GM21737 (cell line): Measurements from ENCODE around the gene CHIC2.

Experiments
- ATAC-seq: cut with Tn5 transposase; IDR thresholded peaks from one replicate; pipeline ENCODE4 v1.9.1; 2021; ENCODE audit warnings: mild to moderate bottlenecking, moderate library complexity; ENCODE audit not compliant: unreplicated experiment

Gene CHIC2

DNA sequence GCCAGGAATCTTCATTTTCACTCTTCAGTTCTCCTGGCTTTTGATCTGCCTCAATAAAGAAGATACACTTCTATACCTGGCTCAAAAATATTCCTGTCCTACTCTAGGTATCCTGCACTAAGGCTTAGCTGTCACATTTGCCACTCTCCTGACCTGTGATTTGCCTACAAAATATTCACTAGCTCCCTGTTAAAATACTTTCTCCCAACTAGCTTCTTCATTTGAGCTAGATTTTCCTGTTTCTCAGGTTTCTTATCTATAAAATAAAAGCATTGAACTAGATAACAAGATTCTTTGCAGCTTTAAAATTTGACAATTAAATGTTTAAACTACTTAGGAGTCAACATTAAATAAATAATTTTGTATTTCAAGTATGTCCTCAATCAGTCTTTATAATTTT, 53.2 kb downstream of the CHIC2 start:
- ATAC-seq = no peak

DNA sequence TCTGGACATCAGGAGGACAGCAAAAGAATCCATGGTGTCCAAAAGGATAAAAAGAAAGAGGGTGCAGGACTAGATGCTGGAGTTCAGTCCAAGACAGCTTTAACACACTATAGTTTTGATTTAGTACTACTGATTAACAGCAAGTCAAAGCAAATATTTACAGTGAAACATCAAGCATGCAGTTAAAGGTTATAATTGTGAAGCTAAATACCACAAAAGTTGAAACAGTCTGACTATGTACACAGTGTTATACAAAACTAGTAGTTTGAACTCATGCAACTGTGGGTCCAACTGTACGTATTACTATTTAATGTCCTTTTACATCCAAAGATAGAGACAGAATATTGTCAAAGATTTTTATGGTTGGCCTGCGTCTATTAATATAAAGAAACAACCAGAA, 57.6 kb downstream of the CHIC2 start:
- ATAC-seq = no peak

DNA sequence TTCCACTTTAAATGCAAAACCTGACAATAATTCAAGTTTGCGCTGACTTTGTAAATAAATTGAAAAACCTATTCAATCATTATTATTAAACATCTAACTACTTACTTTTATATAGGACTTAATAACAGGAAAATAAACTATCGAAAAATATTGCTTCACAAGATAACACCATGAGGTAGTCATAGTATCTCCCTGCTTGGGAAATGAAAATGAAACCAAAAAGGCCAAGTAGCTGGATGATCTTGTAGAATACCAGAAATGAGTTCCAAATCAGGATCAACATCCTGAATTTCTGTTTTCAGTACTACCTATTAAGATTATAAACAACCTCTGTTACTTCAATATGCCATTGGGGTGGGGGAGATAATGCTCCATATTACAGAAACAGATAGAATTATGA, 58.9 kb downstream of the CHIC2 start:
- no peak for ATAC-seq

DNA sequence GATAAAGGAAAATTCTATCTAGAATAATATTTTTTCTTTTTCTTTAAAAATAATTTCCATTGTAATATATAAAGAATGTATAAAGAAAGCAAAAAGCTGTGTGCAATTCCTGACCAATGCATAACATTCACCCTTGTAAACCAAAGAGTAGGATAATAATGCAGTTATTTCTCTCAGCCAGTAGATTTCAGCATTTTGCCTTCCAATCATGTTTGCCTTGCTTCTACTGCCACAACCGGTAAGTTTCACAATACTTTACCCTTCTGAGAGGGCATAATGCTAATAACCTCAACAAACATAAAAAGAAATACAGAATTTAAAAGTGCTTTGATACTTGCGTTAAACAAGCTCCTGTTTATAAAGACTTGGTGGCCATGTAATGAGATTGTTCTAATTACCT, 59.9 kb downstream of the CHIC2 start:
- no peak for ATAC-seq

DNA sequence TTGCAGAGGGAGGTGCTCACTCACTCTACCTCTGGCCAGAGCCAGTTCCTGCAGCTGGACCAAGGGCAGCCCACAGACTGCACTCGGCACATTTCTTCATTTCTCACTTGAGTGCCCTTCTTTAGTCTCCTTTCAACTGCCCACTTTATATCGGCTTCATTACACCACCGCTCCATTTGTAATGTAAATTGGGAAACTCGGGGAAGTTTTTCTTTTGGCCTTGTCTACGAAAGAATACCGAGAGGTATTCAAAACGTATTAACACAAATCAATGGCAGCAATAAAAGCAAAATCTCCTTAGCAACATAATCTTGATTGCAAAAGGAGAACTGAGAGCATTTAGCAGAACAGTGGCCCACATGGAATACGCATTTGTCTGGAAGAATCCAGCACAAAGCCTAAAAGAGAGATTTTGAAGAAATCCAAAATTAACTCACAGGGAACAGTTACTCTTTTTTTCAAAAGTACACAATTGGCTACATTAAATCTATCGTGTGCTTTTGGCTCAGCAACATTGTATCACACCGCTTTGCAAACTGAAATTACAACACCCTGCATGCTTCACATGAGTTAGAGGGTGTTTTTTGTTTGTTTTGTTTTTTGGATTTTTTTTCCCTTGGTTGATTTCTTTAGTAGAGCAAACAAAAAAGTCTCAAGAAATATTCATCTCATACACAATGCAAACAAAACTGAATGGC, 62.6 kb downstream of the CHIC2 start:
- no peak for ATAC-seq

DNA sequence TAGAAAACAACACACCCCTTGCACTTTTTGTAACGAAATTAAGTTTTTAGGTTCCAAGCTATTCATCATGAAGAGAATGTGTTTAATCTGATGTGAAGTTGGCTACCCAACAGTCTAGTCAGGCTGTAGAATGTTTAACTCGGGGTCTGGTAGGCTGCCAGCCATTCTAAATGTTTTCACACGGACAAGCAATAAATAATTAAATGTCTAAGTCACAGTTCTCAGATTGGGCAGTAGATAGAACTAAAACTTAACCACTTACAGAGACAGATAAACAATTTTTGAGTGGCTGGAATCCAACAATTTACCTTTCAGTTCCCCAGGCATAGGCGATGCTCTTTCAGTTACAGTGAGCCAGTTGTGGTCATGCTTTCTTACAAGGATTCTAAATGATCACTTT, 66.5 kb downstream of the CHIC2 start:
- no peak for ATAC-seq

DNA sequence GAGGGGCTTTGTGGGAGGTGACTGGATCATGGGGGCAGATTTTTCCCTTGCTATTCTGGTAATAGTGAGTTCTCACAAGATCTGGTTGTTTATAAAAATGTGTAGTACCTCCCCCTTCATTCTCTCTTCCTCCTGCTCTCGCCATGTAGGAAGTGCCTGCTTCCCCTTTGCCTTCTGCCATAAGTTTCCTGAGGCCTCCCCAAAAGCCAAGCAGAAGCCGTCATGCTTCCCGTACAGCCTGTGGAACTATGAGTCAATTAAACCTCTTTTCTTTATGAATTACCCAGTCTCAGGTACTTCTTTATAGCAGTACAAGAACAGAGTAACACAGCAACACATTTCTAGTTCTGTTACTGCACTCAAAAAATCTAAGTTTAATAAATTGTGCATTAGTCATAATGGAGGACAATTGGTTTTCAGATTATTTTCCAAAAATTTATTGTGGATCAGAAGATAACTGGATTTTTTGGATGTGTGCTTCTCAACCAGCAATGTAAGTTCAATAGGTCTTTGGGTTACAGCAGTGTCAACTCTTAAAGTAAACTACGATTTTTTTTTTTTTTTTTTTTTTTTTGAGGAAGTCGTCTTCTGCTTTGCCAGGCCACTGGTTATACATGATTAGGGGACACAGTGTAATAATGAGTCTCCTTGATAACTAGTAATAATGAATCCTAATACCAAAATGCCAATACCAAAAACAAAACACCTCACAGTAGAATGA, 69.9 kb downstream of the CHIC2 start:
- ATAC-seq = no peak

DNA sequence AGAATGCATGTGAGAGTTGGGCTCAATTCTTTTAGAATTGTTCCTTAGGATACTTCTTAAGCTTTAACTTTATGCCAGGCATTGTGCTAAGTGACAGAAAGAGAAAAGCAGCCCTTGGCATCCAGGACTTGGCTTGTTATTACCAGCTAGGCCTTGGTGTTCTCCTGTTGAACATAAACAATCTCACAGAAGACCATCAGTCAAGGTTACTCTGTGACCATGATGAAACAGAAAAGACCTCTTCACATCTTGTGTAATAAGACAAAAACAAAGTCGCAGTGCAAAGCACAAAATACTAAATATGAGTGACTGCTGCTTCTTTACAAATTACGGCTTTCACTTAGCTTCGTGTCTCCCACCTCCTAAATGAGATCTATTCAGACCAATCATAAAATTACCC, 71.6 kb downstream of the CHIC2 start:
- no peak for ATAC-seq

DNA sequence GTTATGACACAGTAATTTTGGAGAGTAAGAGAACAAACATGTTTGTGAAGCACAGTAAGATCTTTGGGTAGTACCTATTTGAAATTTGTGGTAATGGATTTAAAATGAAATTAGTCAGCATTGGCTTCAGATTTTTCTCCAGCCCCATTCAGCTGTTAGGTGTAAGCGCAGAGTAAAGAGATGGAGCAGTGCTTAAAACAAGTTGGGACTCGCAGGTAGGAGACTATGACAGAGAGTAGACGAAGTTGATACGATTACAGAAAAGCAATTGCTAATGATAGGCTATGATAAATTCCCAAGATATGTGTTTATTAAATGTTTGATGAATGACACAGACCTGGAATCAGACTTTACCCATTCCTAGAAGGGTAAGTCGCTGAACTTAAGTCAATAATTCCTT, 72.6 kb downstream of the CHIC2 start:
- ATAC-seq = no peak

DNA sequence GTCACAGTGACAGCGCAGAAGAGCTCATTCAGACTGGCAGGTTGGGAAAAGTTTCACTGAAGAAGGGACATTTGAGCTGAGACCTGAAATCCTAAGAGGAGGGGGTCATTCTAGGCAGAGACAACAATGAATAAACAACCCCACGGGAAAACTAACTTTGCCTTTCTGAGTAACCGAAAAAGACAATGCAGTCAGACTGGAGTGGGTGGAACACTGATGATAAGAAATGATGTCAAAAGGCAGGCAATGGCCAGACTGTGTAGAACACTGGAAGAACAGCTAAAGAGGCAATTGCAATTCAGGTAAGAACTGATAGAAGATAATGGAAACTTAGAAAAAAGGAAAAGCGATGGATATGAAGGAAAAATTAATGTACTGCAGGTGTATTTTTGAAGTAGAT, 73.8 kb downstream of the CHIC2 start:
- no peak for ATAC-seq

DNA sequence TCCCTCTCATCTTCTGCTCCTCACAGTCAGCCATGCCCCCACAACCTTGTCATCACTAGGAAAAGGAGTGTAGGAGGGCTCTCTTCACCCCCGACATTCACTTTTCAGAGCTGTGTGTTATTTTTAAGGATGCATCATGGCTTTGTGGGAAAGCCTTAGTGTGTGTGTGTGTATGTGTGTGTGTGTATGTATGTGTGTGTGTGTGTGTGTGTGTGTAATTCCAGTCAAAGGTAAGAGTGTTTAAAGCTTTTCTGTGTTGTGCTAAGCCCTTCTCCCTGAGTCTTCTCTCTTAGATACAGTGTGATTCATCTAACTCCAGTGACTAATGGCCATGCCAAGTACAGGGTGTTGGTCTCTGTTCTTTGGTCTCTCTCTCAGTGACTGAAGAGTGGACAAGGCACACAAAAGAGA, 76.6 kb downstream of the CHIC2 start:
- no peak for ATAC-seq

DNA sequence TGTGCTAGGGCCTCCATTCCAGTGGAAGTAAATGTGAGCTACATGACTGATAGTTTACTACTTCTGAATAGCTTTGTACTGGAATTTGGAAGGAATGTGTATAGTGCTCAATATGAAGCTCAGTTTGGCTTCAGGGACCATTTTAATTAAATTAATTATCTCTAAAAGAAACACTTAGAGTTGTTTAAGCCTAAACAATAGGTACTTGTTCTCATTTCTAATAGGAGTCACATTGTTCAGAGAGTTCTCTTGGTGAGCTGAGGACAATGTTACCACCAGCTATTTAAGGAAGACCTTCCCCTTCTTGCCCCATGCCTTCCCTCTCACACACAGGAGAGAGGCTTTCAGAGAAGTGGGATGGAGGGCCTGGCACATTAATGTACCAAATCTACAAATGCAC, 78.3 kb downstream of the CHIC2 start:
- no peak for ATAC-seq

DNA sequence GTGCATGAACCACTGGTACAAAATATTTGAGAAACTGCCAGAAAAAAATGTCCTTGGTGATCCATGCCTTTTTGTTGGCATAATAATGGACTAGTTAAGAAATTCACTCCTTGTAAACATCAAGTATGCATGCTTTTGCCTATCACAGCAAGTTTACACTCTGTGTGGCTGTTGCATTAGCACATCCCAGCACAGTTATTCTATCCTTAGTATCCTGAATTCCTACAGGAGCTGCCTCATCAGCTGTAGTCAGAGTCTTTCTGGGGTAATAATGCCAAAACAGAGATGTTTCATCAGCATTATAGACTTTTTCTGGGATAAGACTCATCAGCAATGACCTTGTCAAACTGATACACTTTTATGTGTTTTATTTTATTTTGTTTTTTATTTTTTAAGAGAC, 82.8 kb downstream of the CHIC2 start:
- ATAC-seq = no peak

DNA sequence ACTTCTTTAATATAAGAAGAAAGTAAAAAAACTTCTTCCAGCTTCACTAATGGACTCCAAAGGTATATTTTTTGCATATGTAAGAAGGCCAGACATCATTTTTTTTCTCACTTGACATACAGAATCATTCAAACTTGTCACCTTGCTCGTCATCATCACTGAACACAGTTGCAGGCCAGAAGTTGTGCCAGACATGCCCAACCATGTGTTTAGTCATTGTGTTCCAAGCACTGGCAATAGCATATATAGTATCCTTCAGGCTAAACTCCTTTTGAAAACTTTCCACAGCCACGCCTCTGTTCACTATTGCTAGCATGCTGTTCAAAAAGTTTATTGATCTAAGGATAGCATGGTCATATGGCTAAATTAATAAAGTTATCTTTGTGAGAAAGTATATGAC, 83.3 kb downstream of the CHIC2 start:
- no peak for ATAC-seq

DNA sequence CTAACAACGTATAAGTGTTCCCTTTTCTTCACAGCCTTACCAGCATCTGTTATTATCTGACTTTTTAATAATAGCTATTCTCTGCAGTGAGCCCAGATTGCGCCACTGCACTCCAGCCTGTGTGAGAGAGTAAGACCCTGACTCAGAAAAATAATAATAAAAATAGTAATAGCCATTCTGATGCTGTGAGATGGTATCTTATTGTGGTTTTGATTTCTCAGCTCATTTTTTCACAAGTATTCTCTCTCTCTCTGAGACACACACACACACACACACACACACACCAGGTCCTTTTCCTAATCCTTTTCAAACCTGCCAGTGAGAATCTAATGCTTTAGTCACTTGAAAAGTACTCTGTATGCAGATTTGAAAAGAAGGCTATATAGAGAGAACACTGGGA, 89.8 kb downstream of the CHIC2 start:
- no peak for ATAC-seq

DNA sequence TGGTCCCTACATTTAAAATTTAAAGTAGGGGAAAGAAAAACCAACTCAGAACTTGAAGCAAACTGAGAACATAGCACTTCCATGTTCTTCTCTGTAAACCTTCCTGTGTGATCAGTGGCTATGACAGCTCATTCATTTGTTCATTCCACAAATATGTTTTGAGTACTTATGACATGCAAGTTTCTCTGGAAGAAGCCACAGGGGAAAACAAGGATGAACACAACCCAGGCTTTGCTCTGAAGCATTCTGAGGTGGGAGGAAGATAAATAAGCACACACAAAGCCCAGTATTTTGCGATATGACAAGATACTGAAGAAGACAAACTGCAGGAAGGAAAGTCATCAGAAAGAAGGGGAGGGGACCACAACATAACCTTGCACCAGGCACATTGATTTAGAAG, 96.4 kb downstream of the CHIC2 start:
- ATAC-seq = no peak

DNA sequence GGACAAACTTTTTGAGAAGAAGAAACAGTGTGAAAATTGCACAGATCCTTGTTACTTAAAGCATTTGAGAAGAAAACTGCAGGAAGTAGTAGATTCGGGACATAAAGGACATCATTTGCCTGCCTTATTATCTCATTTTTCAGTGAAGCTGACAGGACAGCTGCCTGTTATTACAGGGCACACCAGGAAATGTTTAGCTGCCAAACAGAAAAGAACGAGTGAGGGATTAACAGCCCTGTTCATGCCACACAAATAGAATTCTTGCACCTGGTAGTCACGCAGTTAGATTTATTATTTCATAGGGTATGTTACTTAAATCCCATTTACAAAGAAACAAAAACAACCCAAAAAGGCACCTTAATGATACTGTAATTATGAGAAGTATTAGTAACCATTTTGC, 100.6 kb downstream of the CHIC2 start:
- ATAC-seq = no peak

DNA sequence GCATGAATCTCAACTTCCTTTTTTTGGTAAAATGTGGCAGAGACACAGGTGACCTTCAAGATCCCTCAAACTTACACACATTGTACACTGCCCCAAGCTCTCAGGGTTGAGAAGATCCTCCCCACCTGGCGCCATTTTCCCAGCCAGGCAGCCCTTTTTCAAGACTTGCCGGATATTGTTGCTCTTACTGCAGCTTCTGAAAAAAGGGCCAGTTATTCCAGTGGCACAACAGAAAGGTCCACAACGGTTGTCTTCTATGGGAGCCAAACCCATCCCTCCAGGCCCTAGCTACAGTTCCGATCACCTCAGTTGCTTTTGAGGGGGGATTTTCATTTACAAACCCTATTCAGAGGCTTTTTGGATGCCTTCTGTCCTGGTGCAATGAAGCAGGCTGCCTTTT, 101.1 kb downstream of the CHIC2 start:
- ATAC-seq = no peak

DNA sequence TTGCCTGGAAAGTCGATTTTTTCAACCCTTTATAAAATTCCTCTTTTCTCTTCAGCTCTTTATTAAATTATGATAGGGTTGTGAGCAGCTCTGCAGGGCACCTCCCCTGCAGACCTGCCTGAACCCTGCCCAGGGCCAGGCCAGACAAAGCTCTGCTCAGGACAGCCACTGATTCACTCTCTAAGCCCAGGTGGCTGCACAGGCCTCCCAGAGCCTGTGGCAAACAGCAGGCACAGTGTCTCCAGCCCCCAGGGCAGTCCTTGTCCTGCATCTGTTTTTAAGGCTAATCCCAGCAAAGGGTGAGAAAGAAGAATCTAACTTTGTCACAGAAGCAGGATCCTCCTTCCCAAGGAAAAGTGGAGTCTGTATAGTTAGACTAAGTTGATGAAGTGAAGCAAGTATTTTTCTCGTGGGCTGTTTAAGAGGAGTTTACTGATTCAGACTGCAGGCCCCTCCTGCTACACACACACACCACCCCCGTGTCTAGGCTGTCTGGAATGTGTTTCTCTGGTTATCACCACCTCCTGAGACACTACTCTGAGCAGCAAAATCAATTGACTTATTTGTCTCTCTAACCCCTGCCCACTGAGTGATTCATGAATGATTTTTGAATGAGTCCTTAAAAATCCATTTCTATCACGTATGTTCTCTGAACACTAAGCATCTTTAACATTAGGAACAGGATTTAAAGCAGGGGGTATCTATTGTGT, 101.7 kb downstream of the CHIC2 start:
- no peak for ATAC-seq

DNA sequence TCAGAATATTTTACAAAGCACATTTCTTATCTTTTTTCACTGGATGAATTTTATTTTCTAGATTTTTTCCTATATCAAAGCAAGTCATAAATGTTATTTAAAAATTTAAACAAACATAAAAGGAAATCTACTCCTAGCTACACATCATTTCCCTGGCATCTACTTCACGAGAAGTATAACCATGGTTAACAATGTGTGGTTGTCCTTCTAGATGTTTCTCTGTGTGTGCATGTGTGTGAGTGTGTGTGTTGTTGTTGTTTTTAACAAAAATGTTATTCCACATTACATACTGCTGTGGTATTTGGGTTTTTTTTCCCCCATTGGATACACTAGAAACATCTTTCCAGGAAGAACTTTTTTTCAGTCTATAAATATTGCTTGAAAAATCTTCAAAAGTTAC, 103.1 kb downstream of the CHIC2 start:
- no peak for ATAC-seq

DNA sequence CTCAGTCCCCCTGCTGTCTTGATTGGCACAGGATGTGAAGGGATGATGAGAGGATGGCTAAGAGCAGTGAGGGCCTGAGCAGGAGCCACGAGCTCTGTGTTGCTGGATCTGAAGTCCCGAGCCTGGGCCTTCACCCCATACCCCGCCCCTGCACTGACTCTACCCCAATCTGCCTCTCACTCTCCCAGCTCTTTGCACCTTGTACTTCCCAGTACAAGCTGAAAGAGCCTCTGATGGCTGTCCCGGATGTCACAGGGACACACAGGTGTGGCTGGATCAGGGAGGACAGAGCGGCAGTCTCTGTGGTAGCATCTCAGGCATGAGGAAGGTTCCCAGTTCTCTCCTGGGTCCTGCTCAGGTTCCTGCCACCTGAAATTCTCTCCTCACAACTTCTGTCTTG, 103.6 kb downstream of the CHIC2 start:
- ATAC-seq = no peak
